Gastrocnemius medialis (tissue), 4 donors: ENCODE measurements around the gene C16orf46.

Experiments
- POLR2A ChIP-seq, 2 donors: fragments of 450-650 bp; IDR thresholded peaks; one replicate each; pipeline ENCODE4 v1.6.1; 2017; ENCODE audit warnings: antibody characterized with exemption in 2 of 2, mild to moderate bottlenecking in 2 of 2, moderate library complexity in 2 of 2
- TF ChIP-seq, protein P1 (sequence below), 5 experiments: fragments of 450-650 bp in 3 of 5; fragments of 200-600 bp in 2 of 5; sonication (generic) in 2 of 5; IDR thresholded peaks in 4 of 5; conservative IDR thresholded peaks in 1 of 5; 1 replicate in 4 of 5; 2 replicates in 1 of 5; pipeline ENCODE4 v1.5.1; 2016 to 2019; ENCODE audit warnings: antibody characterized with exemption in 5 of 5, mild to moderate bottlenecking in 3 of 5, moderate library complexity in 3 of 5

DNA sequence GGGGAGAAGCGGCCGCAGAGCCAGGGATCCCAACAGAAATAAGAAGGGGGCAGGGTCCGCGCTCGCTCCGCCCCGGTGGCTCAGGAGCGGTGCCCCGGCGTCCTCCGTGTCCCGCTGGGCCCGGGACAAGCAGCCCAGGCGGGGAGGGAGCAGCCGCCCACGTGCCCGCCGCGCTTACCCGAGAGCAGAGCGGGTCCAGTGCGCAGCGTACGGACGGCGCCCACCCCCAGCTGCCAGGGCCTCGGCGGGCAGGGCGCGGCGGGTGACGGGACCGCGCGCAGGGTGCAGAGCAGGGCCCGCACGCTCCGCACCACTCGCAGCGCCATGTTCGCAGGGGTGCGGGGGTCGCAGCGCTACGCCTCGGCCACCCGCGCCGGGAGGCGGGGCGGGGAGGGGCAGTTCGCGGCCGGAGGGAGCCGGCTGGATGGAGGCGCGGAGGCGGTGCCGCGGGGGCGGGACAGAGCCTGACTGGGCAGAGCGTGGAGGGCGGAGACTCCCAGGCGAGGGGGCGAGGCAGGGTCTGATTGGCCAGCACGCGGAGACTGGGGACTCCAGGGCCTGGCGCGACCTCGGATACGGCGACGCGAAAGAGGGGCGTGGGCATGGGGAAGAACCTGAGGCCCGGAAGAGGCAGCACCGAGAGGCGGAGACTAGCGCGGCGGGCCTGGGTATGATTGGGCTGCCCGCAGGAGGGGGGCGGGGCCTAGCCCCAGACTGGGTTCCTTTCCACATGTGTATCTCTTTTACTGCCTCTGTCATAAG, 19.1 kb upstream of the C16orf46 start, which contains the start of gene GCSH:
- TF ChIP-seq, protein P1, sequence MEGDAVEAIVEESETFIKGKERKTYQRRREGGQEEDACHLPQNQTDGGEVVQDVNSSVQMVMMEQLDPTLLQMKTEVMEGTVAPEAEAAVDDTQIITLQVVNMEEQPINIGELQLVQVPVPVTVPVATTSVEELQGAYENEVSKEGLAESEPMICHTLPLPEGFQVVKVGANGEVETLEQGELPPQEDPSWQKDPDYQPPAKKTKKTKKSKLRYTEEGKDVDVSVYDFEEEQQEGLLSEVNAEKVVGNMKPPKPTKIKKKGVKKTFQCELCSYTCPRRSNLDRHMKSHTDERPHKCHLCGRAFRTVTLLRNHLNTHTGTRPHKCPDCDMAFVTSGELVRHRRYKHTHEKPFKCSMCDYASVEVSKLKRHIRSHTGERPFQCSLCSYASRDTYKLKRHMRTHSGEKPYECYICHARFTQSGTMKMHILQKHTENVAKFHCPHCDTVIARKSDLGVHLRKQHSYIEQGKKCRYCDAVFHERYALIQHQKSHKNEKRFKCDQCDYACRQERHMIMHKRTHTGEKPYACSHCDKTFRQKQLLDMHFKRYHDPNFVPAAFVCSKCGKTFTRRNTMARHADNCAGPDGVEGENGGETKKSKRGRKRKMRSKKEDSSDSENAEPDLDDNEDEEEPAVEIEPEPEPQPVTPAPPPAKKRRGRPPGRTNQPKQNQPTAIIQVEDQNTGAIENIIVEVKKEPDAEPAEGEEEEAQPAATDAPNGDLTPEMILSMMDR (IDR thresholded peaks at IDR 0.05 in 4 of 5, conservative IDR thresholded peaks at IDR 0.05 in 1 of 5), result no peak
- peak; percentile 58 to 67 for TF ChIP-seq POLR2A (IDR thresholded peaks at IDR 0.05)
